ENCODE results near the gene ARHGAP40.

DNA sequence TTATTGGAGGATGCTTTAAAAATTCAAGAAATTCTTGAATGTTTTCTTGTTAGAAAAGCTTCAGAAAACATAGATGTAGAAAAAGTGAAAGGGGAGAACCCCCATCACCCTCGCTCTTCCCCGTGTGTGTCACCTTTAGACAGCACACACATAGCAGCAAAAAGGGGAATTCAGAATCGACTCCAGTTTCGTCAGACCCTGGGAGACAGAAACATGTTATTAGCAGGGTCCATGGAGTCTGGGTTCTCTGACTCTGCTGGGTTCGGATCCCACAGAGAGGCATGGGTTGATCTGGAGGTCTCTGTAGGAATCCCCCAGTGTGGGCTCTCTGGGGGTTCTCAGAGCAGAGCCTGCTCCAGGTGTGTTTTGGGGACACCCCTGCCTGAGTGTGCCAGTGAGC, 43.7 kb downstream of the ARHGAP40 start:
- TF ChIP-seq EZH2phosphoT487 (IDR thresholded peaks at IDR 0.05; ENCODE audit: insufficient read depth, low read depth) (no peak), EZH2 (IDR thresholded peaks at IDR 0.05; ENCODE audit: insufficient read depth, poor library complexity, severe bottlenecking) (no peak)

All from GM23248 (cell line).